T-helper 17 cell (primary cell): ENCODE measurements around the gene MGLL. TPM values are rescaled to one million over a fixed set of nuclear protein-coding genes. Genes with fewer than 3 reads are reported as not detected.
"Not testable (repeated sequence)": the region's sequence is repeated elsewhere in the genome, so short reads cannot be mapped to it uniquely, and the experiment has no call there.

ENCODE experiments used
- ATAC-seq: fragments of 150-1000 bp; cut with Tn5 transposase; 2 replicates; pipeline ENCODE4 v1.10.0; 2021; ENCODE audit warnings: mild to moderate bottlenecking, moderate library complexity
- DNase-seq, 3 donors: peaks; one replicate each; pipeline versions ENCODE4 v3.0.0 to v3.0.0-alpha.2; 2020 to 2021
- H3K9me3 ChIP-seq: one replicate; pipeline ENCODE4 v1.7.0; 2013; ENCODE audit warnings: low read length, mild to moderate bottlenecking; ENCODE audit not compliant: control insufficient read depth, poor library complexity, severe bottlenecking
- H3K27ac Mint-ChIP-seq: one replicate; pipeline ENCODE4 v1.8.0; 2022; ENCODE audit warnings: mild to moderate bottlenecking, moderate library complexity, mixed read lengths
- H3K27me3 Mint-ChIP-seq: one replicate; pipeline ENCODE4 v1.8.0; 2022; ENCODE audit warnings: mixed read lengths
- H3K36me3 Mint-ChIP-seq: one replicate; pipeline ENCODE4 v1.8.0; 2022; ENCODE audit warnings: low read depth, mixed read lengths
- H3K4me1 Mint-ChIP-seq: one replicate; pipeline ENCODE4 v1.8.0; 2022; ENCODE audit warnings: mild to moderate bottlenecking, mixed read lengths
- H3K4me3 Mint-ChIP-seq: one replicate; pipeline ENCODE4 v1.8.0; 2022; ENCODE audit warnings: mild to moderate bottlenecking, moderate library complexity, mixed read lengths
- total RNA-seq, 4 donors: library from RNA in 2 of 4; stranded (reverse) in 2 of 4; gene quantifications; one replicate each; pipeline ENCODE4 v1.2.3 and lab custom pipeline; 2022 to 2026

MGLL gene
- total RNA-seq, 2 donors from 2014 or later = 3.3 to 28.7 TPM

GRCh38 chr3:127684871-127685707, 137.2 kb downstream of the MGLL start:
- no peak for DNase-seq
- H3K9me3 ChIP-seq = no peaks in the 10 kb centered on the region
- H3K36me3 Mint-ChIP-seq = no peaks in the 10 kb centered on the region
- H3K4me1 Mint-ChIP-seq = peaks cover 7% of the 10 kb centered on the region
- no peaks in the 10 kb centered on the region for H3K27me3 Mint-ChIP-seq
- no peak overlapping the region for H3K4me3 Mint-ChIP-seq
- no peak overlapping the region for H3K27ac Mint-ChIP-seq
- ATAC-seq = no peak

GRCh38 chr3:127682561-127682960, 139.8 kb downstream of the MGLL start:
- H3K27ac Mint-ChIP-seq = peak overlapping the region; percentile 10
- ATAC-seq (no peak), DNase-seq (no peak)
- H3K4me3 Mint-ChIP-seq = no peak overlapping the region
- H3K9me3 ChIP-seq = no peaks in the 10 kb centered on the region
- no peaks in the 10 kb centered on the region for H3K27me3 Mint-ChIP-seq
- H3K36me3 Mint-ChIP-seq = peaks cover 2% of the 10 kb centered on the region
- peaks cover 7% of the 10 kb centered on the region for H3K4me1 Mint-ChIP-seq

DNA sequence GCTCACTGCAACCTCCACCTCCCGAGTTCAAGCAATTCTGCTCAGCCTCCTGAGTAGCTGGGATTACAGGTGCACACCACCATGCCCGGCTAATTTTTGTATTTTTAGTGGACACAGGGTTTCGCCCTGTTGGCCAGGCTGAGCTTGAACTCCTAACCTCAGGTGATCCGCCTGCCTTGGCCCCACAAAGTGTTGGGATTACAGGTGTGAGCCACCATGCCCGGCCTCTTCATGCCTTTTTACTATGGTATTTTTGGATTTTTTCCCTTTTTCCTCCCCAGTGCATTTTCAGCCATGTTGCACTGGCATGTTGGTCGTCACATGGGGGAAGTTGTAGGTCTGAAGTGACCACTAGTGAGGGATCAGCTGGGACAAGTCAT, 140.2 kb downstream of the MGLL start:
- not testable (repeated sequence) for H3K27me3 Mint-ChIP-seq, H3K4me3 Mint-ChIP-seq, H3K36me3 Mint-ChIP-seq, H3K9me3 ChIP-seq, ATAC-seq, DNase-seq, H3K4me1 Mint-ChIP-seq
- peak overlapping the region; percentile 10 for H3K27ac Mint-ChIP-seq

DNA sequence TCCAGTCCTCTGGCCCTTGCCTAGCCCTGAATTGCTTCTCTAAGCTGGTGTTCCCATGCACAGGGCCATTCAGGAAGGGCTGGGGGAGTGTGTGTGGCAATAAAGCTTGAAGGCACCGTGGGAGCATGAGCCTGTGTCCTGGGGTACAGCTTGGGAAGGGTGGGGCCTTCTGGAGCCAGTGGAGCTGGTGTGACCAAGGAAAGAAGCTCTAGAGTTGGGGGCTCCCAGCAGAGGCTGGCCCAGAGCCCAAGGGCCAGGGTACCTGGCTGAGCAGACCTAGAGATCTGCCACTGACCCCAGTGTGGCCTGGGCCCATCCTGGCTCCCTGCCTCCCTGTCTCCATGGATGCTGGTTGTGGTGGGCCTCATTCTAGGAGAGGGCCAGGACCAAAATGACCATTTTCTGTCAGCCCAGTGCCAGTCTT, 141.5 kb downstream of the MGLL start:
- DNase-seq = no peak

GRCh38 chr3:127680146-127680661, 142.1 kb downstream of the MGLL start:
- Mint-ChIP-seq H3K4me1 (peaks cover 14% of the 10 kb centered on the region), H3K36me3 (peaks cover 3% of the 10 kb centered on the region), H3K27me3 (no peaks in the 10 kb centered on the region), H3K27ac (peak overlapping the region; percentile 3), H3K4me3 (no peak overlapping the region)
- H3K9me3 ChIP-seq = no peaks in the 10 kb centered on the region
- no peak for ATAC-seq
- peak in 1 of 3 donors; percentile 2 for DNase-seq

More for the DNA sequence above, 141.5 kb downstream of the MGLL start:
- no peak for ATAC-seq
- Mint-ChIP-seq H3K27me3 (no peaks in the 10 kb centered on the region), H3K4me1 (peaks cover 12% of the 10 kb centered on the region), H3K36me3 (peaks cover 3% of the 10 kb centered on the region), H3K4me3 (no peak overlapping the region), H3K27ac (peak overlapping the region; percentile 78)
- no peaks in the 10 kb centered on the region for H3K9me3 ChIP-seq

DNA sequence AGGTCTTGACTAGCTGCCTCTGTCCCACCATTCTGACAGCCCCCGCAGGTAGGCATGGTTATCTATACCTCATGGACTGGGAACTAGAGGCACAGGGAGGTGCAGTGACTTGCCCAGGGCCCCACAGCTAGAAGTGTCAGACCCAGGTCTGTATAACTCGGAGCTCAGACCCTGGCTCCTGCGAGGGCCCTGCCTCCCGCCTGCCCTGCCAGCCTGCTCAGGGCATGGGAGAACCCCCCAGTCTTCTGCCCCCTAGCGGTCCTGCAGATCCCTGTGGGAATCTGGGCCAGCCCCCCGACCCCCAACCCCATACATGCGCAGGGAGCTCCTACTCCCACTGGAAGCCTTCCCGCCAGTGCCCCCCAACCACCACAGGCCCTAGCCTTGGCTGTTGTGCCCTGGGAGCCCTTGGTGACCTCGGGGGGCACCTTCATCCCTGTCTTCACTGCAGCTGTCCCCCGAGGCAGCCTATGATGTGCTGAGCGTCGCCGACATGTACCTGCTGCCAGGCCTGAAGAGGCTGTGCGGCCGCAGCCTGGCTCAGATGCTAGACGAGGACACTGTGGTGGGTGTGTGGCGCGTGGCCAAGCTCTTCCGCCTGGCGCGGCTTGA, 142.7 kb downstream of the MGLL start:
- H3K36me3 Mint-ChIP-seq = peaks cover 3% of the 10 kb centered on the region
- no peak for ATAC-seq
- H3K27ac Mint-ChIP-seq = peak overlapping the region; percentile 3
- H3K9me3 ChIP-seq = no peaks in the 10 kb centered on the region
- no peaks in the 10 kb centered on the region for H3K27me3 Mint-ChIP-seq
- H3K4me3 Mint-ChIP-seq = no peak overlapping the region
- no peak for DNase-seq
- H3K4me1 Mint-ChIP-seq = peaks cover 18% of the 10 kb centered on the region

DNA sequence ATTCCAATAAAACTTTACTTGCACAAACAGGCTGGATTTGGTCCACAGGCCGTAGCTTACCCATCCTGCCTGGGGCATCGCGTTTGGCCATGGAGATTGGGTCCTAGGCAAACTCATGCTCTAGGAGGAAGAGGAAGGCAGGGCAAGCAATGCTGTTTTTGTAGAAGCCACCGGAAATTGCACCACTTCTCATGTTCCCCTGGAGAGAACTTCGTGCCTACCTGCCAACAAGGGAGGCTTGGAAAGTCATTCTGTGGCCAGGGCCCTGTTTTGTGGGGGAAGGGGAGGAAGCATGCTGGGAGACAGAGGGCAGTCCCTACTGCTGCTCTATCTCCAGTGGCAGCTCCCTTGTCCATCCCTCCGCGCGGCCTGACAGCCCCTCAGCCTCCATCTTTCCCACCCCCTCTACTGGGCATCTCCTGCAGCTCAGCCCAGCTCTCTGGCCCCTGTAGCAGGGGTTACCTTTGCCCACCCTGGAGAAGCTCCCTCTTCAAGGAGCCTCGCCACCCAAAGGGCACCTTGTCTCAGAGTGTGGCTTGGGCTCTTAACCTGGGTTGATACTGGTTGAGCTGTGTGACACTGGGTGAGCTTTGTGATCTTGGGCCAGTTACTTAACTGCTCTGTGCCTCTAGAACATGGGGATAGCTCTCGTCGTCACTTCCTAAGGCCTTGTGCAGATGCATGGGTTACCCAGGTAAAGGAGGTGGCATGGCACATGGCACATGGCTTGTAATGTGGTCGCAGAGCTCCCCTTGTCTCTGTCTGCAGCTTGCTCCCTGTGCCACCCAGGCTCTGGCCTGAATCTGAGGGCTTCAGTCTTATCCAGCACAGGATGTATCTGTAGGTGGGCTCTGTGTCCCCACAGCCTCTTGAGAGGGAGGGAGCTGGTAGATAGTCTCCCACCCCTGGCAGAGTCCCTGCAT, 143.4 kb downstream of the MGLL start:
- H3K9me3 ChIP-seq = no peaks in the 10 kb centered on the region
- Mint-ChIP-seq H3K36me3 (peaks cover 3% of the 10 kb centered on the region), H3K4me3 (no peak overlapping the region), H3K27me3 (no peaks in the 10 kb centered on the region), H3K4me1 (peaks cover 25% of the 10 kb centered on the region), H3K27ac (peak overlapping the region; percentile 3)
- ATAC-seq (no peak), DNase-seq (no peak)

DNA sequence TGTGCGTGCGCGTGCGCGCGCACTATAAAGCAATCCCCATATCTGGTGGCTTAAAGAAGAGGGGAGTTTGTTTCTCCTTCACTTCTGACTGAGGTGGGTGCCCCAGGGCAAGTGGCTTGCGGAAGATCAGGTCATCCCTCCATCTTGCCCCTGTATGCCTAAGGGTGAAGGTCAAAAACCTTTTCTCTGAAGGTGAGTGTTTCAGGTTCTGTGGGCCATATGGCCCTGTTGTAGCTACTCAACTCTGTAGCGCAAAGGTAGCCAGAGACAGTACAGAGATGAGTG, 144.1 kb downstream of the MGLL start:
- ATAC-seq = no peak
- no peak for DNase-seq
- Mint-ChIP-seq H3K4me1 (peaks cover 26% of the 10 kb centered on the region), H3K27ac (no peak overlapping the region), H3K27me3 (no peaks in the 10 kb centered on the region), H3K36me3 (peaks cover 3% of the 10 kb centered on the region), H3K4me3 (no peak overlapping the region)
- no peaks in the 10 kb centered on the region for H3K9me3 ChIP-seq

DNA sequence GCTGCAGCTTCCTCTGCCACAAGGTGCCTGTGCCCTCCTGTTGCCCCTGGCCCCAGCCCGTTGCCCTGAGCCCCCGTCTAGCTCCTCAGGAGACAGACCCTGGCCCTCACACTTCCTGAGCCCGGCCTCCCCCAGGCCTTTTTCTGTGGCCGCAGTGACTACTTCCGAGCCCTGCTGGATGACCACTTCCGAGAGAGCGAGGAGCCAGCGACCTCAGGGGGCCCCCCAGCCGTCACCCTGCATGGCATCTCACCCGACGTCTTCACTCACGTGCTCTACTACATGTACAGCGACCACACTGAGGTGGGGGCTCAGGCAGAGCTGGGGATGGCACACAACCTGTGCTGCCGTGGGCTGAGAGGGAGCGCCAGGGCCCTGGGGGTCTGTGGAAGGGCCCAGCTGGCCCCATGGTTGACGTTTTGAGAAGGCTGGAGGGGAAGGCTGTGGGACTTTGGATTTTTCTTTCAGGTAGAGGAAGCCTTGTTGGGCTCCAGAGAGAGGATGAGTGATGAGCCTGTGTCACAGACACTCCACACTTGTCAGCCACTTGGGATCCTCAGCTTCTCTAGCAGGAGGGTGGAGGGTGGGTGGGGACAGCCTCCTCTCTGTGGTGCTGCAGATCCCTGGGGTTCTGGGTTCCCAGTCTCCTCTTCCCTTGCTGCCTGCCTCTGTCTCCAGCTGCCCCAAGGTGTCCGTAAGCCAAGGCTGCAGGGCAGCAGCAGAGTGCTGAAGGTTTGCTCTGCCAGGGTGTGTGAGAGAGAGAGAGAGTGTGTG, 144.6 kb downstream of the MGLL start:
- Mint-ChIP-seq H3K4me3 (no peak overlapping the region), H3K36me3 (peaks cover 3% of the 10 kb centered on the region), H3K27ac (no peak overlapping the region), H3K27me3 (no peaks in the 10 kb centered on the region), H3K4me1 (peaks cover 26% of the 10 kb centered on the region)
- H3K9me3 ChIP-seq = no peaks in the 10 kb centered on the region
- DNase-seq = no peak
- ATAC-seq = no peak

GRCh38 chr3:127676921-127677351, 145.4 kb downstream of the MGLL start:
- H3K9me3 ChIP-seq = no peaks in the 10 kb centered on the region
- DNase-seq = peak in 1 of 3 donors; percentile 3
- ATAC-seq = no peak

DNA sequence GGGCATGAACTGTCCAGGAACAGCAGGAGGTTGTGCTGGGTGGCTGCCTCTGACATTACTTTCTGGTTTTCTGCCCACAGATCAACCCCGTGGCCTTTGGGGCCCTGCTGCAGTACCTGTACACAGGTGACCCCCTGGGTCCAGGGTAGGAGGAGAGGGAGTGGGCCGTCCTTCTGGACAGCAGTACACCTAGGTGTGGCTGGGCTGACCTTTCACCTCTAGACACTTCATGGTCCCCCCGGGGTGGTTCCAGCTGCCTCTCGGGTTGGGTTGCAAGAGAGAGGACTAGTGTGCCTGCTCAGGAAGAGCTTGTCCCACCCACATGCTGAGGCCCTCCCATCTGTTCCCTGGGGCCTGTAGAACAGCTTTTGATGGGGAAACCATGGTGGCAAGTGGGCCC, 145.9 kb downstream of the MGLL start:
- peaks cover 29% of the 10 kb centered on the region for H3K4me1 Mint-ChIP-seq
- peaks cover 3% of the 10 kb centered on the region for H3K36me3 Mint-ChIP-seq
- H3K4me3 Mint-ChIP-seq = no peak overlapping the region
- ATAC-seq (no peak), DNase-seq (no peak)
- no peaks in the 10 kb centered on the region for H3K27me3 Mint-ChIP-seq
- H3K9me3 ChIP-seq = no peaks in the 10 kb centered on the region
- no peak overlapping the region for H3K27ac Mint-ChIP-seq

More at GRCh38 chr3:127676921-127677351, 145.4 kb downstream of the MGLL start:
- H3K27me3 Mint-ChIP-seq = no peaks in the 10 kb centered on the region
- peaks cover 26% of the 10 kb centered on the region for H3K4me1 Mint-ChIP-seq
- no peak overlapping the region for H3K4me3 Mint-ChIP-seq
- H3K36me3 Mint-ChIP-seq = peaks cover 3% of the 10 kb centered on the region
- no peak overlapping the region for H3K27ac Mint-ChIP-seq

DNA sequence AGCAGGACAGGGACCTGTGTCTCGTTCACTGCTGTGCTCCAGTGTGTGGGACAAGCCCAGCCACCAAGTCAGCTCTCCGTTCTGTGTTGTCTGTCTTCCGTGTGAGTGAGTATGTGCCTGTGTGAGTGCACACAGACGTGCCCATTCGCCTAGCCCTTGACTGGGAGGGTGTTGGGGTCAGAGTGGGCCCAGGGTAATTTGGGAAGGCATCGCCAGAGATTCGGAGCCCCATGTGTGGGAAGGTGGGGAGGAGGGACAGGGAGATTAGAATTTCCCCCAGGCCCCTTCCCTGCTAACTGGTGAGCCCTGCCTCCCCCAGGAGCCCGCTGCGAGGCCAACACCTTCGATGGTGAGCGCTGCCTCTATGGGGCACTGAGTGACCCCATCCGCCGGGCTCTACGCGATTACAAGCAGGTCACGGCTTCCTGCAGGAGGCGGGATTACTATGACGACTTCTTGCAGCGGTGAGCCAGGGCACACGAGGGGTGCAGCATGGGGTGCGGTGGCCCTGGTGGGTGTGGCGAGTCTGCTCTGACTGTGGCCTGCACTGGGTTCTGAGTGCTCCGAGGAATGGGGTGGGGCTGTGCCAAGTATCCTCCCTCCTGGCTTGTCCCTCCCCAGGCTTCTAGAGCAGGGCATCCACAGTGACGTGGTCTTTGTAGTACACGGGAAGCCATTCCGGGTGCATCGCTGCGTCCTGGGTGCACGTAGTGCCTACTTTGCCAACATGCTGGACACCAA, 146.5 kb downstream of the MGLL start:
- Mint-ChIP-seq H3K4me3 (peak overlapping the region; percentile 45), H3K4me1 (peaks cover 33% of the 10 kb centered on the region), H3K36me3 (peaks cover 3% of the 10 kb centered on the region), H3K27ac (peak overlapping the region; percentile 39), H3K27me3 (no peaks in the 10 kb centered on the region)
- DNase-seq (no peak), ATAC-seq (no peak)
- no peaks in the 10 kb centered on the region for H3K9me3 ChIP-seq
